Upper lobe of left lung (tissue), 6 donors: Measurements from ENCODE around the gene PLPP1. TPM values are rescaled to one million over a fixed set of nuclear protein-coding genes. Genes with fewer than 3 reads are reported as not detected.

Experiments used
- ATAC-seq, 2 donors: fragments of 200-7000 bp; cut with Tn5 transposase; one replicate each; pipeline ENCODE4 v1.9.1; 2022; ENCODE audit warnings: mild to moderate bottlenecking in 2 of 2, moderate library complexity in 2 of 2; ENCODE audit not compliant: low FRiP score in 2 of 2
- DNase-seq, 2 donors: peaks; one replicate each; pipeline ENCODE4 v3.0.0-alpha.2; 2019 to 2020
- H3K27ac ChIP-seq, 4 donors: fragments of 200-600 bp; sonication (generic); one replicate each; pipeline ENCODE4 v1.5.1; 2016 to 2019
- H3K27me3 ChIP-seq, 4 donors: fragments of 200-600 bp; sonication (generic); one replicate each; pipeline ENCODE4 v1.5.1; 2017 to 2019
- H3K36me3 ChIP-seq, 4 donors: fragments of 200-600 bp; sonication (generic); one replicate each; pipeline ENCODE4 v1.5.1; 2016 to 2019
- H3K4me1 ChIP-seq, 4 donors: fragments of 200-600 bp; sonication (generic); one replicate each; pipeline ENCODE4 v1.5.1; 2018 to 2019
- H3K4me3 ChIP-seq, 4 donors: fragments of 200-600 bp; sonication (generic); one replicate each; pipeline ENCODE4 v1.5.1; 2017 to 2019; ENCODE audit warnings: mild to moderate bottlenecking in 2 of 4, moderate library complexity in 1 of 4
- H3K9me3 ChIP-seq, 4 donors: fragments of 200-600 bp; sonication (generic); one replicate each; pipeline ENCODE4 v1.5.1; 2018 to 2019
- EP300 ChIP-seq, 4 donors: sonication (generic); formaldehyde crosslinking; IDR thresholded peaks; one replicate each; pipeline ENCODE4 v1.5.1; 2017; ENCODE audit warnings: antibody characterized with exemption in 4 of 4, control low read depth in 2 of 4
- POLR2A ChIP-seq, 4 donors: fragments of 450-650 bp; IDR thresholded peaks; one replicate each; pipeline ENCODE4 v1.5.1; 2016 to 2017; ENCODE audit warnings: antibody characterized with exemption in 4 of 4, mild to moderate bottlenecking in 2 of 4
- POLR2AphosphoS5 ChIP-seq, 2 donors: sonication (generic); formaldehyde crosslinking; IDR thresholded peaks; one replicate each; pipeline ENCODE4 v1.5.1; 2017; ENCODE audit warnings: antibody characterized with exemption in 2 of 2
- WGBS, 2 donors: methylation state at CpG; one replicate each; pipeline ENCODE4 v1.1.5; 2017 to 2018; 5-methylcytosine and 5-hydroxymethylcytosine counted together
- total RNA-seq, 6 donors: library from RNA; depleted of rRNA in 4 of 6; stranded (reverse); fragments of >200 nt in 4 of 6; gene quantifications; one replicate each; pipeline versions ENCODE4 v1.1.0 to v1.2.1, GENCODE V29; 2016 to 2021
- TF ChIP-seq, protein P1 (sequence below), 6 experiments: fragments of 450-650 bp in 4 of 6; fragments of 200-600 bp in 2 of 6; sonication (generic) in 2 of 6; IDR thresholded peaks; one replicate each; pipeline ENCODE4 v1.5.1; 2016 to 2019; ENCODE audit warnings: antibody characterized with exemption in 6 of 6
- donor health status: DM: no; HTN: no; CAD: no; lungs with moderate emphysema.
- donor health status: DM: no; HTN: yes; CAD: no; lungs with severe emphysema.

The PLPP1 gene
- total RNA-seq, 6 donors from 2014 or later = 21.0 to 125 (median 65.6) TPM

DNA sequence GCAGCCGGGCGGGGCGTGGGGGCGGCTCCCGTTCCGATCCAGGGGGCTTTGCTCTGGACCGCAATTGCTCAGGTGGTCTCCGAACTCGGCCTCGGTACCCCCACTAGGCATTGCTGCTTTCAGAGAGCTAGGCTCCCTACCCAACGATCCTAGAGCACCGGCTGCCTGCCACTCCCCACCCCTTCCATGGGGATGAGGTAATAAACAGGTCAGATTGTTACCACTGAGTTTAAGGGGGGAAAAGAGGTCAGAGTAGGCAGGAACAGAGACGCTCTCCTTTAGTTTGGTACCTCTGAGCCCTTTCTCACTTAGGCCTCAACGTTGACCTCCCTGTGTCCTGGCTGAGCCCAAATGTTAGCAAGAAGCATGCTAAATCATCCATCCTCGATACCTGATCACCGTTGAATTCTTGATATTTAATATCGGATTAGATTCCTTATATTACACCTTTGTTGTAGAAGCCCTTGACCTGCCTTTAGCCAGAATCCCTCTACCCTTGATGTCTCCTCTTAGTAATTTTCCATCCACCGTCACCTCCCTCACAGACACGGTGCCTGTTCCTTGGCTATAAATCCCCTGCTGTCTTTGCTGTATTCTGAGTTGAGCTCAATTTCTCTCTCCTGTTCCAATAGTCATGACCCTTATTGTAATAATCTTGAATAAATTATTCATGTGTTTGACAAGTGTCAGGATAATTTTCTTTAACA, 588 bp upstream of the PLPP1 start:
- 18 to 38% methylated on average over 9 to 19 of the region's 19 CpGs for WGBS, 2 donors
- H3K36me3 ChIP-seq = no peaks in the 10 kb centered on the region
- DNase-seq (no peak), ATAC-seq (peak; percentile 26 to 49)
- H3K4me3 ChIP-seq = peak overlapping the region; percentile 65 to 94 (median 78)
- H3K27me3 ChIP-seq = peaks cover 0 to 3% (median 0%) of the 10 kb centered on the region in 4 donors
- H3K4me1 ChIP-seq = peaks cover 14 to 18% (median 16%) of the 10 kb centered on the region in 4 donors
- peak overlapping the region; percentile 95 to 96 (median 96) for H3K27ac ChIP-seq
- TF ChIP-seq POLR2AphosphoS5 (IDR thresholded peaks at IDR 0.05) = no peak
- TF ChIP-seq, protein P1, sequence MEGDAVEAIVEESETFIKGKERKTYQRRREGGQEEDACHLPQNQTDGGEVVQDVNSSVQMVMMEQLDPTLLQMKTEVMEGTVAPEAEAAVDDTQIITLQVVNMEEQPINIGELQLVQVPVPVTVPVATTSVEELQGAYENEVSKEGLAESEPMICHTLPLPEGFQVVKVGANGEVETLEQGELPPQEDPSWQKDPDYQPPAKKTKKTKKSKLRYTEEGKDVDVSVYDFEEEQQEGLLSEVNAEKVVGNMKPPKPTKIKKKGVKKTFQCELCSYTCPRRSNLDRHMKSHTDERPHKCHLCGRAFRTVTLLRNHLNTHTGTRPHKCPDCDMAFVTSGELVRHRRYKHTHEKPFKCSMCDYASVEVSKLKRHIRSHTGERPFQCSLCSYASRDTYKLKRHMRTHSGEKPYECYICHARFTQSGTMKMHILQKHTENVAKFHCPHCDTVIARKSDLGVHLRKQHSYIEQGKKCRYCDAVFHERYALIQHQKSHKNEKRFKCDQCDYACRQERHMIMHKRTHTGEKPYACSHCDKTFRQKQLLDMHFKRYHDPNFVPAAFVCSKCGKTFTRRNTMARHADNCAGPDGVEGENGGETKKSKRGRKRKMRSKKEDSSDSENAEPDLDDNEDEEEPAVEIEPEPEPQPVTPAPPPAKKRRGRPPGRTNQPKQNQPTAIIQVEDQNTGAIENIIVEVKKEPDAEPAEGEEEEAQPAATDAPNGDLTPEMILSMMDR (IDR thresholded peaks at IDR 0.05) = peak in 1 of 6 experiments; percentile 5
- H3K9me3 ChIP-seq = no peaks in the 10 kb centered on the region

DNA sequence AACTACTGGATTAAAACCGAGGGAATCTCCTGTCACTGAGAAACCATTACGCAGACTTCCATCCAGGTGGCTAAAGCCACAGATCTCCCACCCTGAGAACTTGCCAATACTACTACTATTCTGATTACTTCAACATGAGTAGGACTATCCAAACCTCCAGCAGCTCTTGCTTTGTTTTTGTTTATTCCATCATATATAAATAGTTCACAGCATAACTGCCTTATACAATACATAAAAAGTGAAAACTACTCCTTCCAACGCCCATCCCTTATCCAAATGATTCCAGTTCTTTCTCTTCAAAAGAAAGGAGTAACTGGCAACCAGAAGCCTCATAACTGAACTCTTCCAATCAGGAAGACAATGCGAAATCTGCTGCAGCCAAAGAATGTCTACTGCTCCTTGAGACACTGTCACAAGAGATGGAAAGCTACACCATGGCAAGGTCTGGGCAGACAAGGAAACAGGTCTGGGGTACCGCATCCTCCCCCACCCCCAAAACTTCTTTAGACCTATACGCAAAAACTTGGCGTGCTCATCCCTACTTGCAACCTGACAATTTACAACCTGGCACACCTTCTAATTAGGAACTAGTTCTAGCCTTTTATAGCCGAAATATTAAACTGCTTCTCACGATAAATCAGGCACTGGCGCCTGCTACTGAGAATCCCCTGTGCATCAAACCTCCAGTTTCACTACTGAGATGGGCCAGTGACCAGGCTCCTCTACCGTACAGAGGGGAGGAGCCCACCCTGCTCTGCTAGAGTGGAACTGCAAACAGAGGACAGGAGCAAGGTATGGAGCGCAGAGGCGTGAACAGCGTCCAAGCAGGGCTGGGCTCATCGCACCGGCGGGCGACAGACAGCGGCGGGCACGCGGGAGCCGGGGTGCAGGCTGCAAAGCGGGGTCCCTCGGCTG, 986 bp downstream of the PLPP1 start:
- TF ChIP-seq, protein P1 (IDR thresholded peaks at IDR 0.05) = peak in 1 of 6 experiments; percentile 7
- TF ChIP-seq POLR2A (IDR thresholded peaks at IDR 0.05) = no peak
- 12 to 18% methylated on average over 11 of the region's 25 CpGs for WGBS, 2 donors

DNA sequence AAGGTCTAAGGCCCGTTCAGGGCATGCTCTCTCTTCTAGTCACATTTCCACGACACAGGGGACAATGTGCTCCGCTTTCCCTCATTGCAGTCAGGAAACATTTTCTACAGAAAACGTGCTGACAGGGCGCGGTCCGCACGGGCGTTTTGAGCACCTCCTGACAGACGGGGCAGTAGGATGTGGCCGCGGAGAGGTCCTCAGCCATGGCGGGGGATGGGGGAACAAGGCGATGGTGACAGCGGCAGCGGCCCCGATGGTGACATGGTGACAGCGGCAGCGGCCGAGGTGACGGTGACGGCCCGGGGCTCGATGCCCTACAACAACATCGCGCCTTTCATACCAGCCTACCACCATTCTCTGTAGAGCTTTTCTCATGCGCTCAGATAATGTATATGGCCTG, 4.1 kb downstream of the PLPP1 start:
- no peak overlapping the region for H3K4me3 ChIP-seq
- peaks cover 11 to 15% (median 14%) of the 10 kb centered on the region in 4 donors for H3K4me1 ChIP-seq
- no peak overlapping the region for H3K27ac ChIP-seq
- H3K9me3 ChIP-seq = no peaks in the 10 kb centered on the region
- no peaks in the 10 kb centered on the region for H3K36me3 ChIP-seq
- DNase-seq = peak in 1 of 2 donors; percentile 81
- 88 to 94% methylated on average over 27 of the region's 27 CpGs for WGBS, 2 donors
- H3K27me3 ChIP-seq = peaks cover 0 to 3% (median 0%) of the 10 kb centered on the region in 4 donors
- TF ChIP-seq POLR2AphosphoS5 (IDR thresholded peaks at IDR 0.05) (no peak), EP300 (IDR thresholded peaks at IDR 0.05) (no peak), POLR2A (IDR thresholded peaks at IDR 0.05) (no peak)
- TF ChIP-seq, protein P1 (IDR thresholded peaks at IDR 0.05) = no peak
- no peak for ATAC-seq

More for the DNA sequence above, 986 bp downstream of the PLPP1 start:
- H3K4me1 ChIP-seq = peaks cover 14 to 18% (median 16%) of the 10 kb centered on the region in 4 donors
- no peak for DNase-seq
- H3K4me3 ChIP-seq = peak overlapping the region; percentile 65 to 94 (median 78)
- peak overlapping the region; percentile 95 to 96 (median 96) for H3K27ac ChIP-seq
- no peaks in the 10 kb centered on the region for H3K9me3 ChIP-seq
- ATAC-seq = peak; percentile 70 to 74
- H3K27me3 ChIP-seq = peaks cover 0 to 3% (median 0%) of the 10 kb centered on the region in 4 donors
- H3K36me3 ChIP-seq = no peaks in the 10 kb centered on the region

DNA sequence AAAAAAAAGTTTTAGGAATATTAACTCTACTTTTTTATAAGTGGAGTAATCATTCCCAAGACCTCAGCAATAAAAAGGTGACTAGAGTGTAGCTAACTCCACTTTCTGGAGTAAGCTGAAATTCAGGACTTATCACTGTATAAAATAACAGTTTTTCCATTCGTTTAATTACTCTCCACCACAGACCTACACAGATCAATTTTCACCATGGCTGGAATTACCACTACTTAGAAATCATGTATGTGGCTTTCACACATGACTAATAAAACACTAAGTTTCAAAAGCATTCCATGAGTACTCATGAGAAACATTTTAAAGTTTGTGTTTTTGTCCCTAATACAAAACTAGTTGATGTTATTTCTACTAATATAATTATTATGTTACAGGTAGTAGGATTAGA, 9.9 kb downstream of the PLPP1 start:
- H3K27me3 ChIP-seq = no peaks in the 10 kb centered on the region
- no peaks in the 10 kb centered on the region for H3K36me3 ChIP-seq
- ATAC-seq (no peak), DNase-seq (no peak)
- TF ChIP-seq POLR2A (IDR thresholded peaks at IDR 0.05) (no peak), POLR2AphosphoS5 (IDR thresholded peaks at IDR 0.05) (no peak), EP300 (IDR thresholded peaks at IDR 0.05) (no peak)
- TF ChIP-seq, protein P1 (IDR thresholded peaks at IDR 0.05) = no peak
- WGBS, 2 donors = 77 to 83% methylated on average over 1 of the region's 1 CpG
- H3K4me1 ChIP-seq = peaks cover 0 to 5% (median 3%) of the 10 kb centered on the region in 4 donors
- H3K4me3 ChIP-seq = no peak overlapping the region
- H3K27ac ChIP-seq = no peak overlapping the region
- no peaks in the 10 kb centered on the region for H3K9me3 ChIP-seq
